ENCODE measurements around the gene ABHD2. TPM values are rescaled to one million over a fixed set of nuclear protein-coding genes. Genes with fewer than 3 reads are reported as not detected.

The ABHD2 gene
- total RNA-seq, 2 experiments from 2014 or later = 16.1 to 22.8 TPM

DNA sequence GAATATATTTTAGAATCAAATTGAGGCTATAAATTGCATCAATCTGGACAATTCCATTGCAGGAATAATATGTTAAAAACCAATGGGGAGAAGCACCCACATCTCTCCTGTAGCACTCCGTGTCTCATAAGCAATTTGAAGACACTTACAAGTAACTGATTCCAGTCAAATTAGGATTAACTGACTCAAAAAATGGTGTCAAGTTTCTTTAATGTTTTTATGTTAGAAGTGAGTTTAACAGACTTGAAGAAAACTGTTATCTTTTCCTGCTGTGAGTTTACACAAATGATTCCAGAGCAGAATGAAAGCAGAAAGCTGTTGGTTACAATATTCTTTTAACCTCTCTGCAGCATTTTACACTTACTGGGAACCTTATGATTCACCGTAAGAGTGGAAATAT, 109.9 kb downstream of the ABHD2 start:
- Histone ChIP-seq H4K20me1 (ENCODE audit: insufficient read depth, low read length) (no peaks in the 10 kb centered on the region), H3K9me3 (ENCODE audit: low read length) (no peaks in the 10 kb centered on the region), H3K4me2 (ENCODE audit: low read length) (no peak overlapping the region), H2AFZ (ENCODE audit: low read length) (no peak overlapping the region), H3K4me1 (ENCODE audit: insufficient read depth, low read length, poor library complexity, severe bottlenecking) (no peaks in the 10 kb centered on the region), H3K9me2 (ENCODE audit: insufficient read depth, low read length) (no peaks in the 10 kb centered on the region), H3K79me2 (ENCODE audit: insufficient read depth, low read depth, low read length) (no peaks in the 10 kb centered on the region), H3K27ac (ENCODE audit: low read depth, low read length, poor library complexity, severe bottlenecking) (no peak overlapping the region), H3K36me3 (ENCODE audit: insufficient read depth, low read length) (peaks cover 3% of the 10 kb centered on the region; the same call in 1 of the 2 replicates), H3K4me3 (ENCODE audit: low read depth, low read length, poor library complexity, severe bottlenecking) (no peak overlapping the region)
- intact Hi-C loops (cut with micrococcal nuclease; ENCODE audit: unreplicated experiment) = no loop called here
- no TSS peak for BruUV-seq (replicated peaks)
- ChIA-PET CTCF (ENCODE audit: unreplicated experiment) (no interaction called here), POLR2A (no interaction called here)
- DNase-seq (ENCODE audit: low spot score) = no peak
- no peak for TF ChIP-seq EZH2phosphoT487 (IDR thresholded peaks at IDR 0.05; ENCODE audit: borderline replicate concordance, low read depth, low read length)
- TF ChIP-seq, protein P1, sequence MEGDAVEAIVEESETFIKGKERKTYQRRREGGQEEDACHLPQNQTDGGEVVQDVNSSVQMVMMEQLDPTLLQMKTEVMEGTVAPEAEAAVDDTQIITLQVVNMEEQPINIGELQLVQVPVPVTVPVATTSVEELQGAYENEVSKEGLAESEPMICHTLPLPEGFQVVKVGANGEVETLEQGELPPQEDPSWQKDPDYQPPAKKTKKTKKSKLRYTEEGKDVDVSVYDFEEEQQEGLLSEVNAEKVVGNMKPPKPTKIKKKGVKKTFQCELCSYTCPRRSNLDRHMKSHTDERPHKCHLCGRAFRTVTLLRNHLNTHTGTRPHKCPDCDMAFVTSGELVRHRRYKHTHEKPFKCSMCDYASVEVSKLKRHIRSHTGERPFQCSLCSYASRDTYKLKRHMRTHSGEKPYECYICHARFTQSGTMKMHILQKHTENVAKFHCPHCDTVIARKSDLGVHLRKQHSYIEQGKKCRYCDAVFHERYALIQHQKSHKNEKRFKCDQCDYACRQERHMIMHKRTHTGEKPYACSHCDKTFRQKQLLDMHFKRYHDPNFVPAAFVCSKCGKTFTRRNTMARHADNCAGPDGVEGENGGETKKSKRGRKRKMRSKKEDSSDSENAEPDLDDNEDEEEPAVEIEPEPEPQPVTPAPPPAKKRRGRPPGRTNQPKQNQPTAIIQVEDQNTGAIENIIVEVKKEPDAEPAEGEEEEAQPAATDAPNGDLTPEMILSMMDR (conservative IDR thresholded peaks at IDR 0.05; ENCODE audit: low read length) = no peak

DNA sequence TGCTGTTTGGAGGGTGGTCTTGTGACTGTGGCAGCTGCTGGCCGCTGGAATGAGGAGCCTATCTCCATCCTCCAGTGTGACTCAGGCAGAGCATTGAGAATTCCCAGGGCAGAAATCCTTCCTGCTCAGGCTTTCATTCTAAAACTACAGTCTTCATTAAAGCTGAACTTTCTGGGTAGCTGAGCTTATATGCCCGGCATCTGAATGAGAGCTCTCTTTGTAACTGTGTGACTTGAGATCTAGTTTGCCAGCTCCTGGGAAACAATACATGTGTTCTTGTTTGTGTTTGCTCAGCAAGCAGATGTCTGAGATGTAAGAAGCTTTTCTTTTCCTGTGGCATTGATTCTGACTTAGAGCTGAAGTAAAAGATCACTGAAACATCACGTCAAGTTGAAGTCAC, 110.7 kb downstream of the ABHD2 start:
- H3K27ac ChIP-seq (ENCODE audit: low read depth, low read length, poor library complexity, severe bottlenecking) = no peak overlapping the region
- H2AFZ ChIP-seq (ENCODE audit: low read length) = no peak overlapping the region
- no peak overlapping the region for H3K4me3 ChIP-seq (ENCODE audit: low read depth, low read length, poor library complexity, severe bottlenecking)
- H3K9me2 ChIP-seq (ENCODE audit: insufficient read depth, low read length) = no peaks in the 10 kb centered on the region
- H3K4me1 ChIP-seq (ENCODE audit: insufficient read depth, low read length, poor library complexity, severe bottlenecking) = no peaks in the 10 kb centered on the region
- no peaks in the 10 kb centered on the region for H3K36me3 ChIP-seq (ENCODE audit: insufficient read depth, low read length)
- POLR2A ChIA-PET = interaction anchor here (1.3 kb wide), 1 partner anchor 9 kb away, joined by 3 read pairs; no protein-coding TSS in a partner anchor
- H4K20me1 ChIP-seq (ENCODE audit: insufficient read depth, low read length) = no peaks in the 10 kb centered on the region
- CTCF ChIA-PET (ENCODE audit: unreplicated experiment) = no interaction called here
- no TSS peak for BruUV-seq (replicated peaks)
- H3K9me3 ChIP-seq (ENCODE audit: low read length) = no peaks in the 10 kb centered on the region
- no peak overlapping the region for H3K4me2 ChIP-seq (ENCODE audit: low read length)
- intact Hi-C loops (cut with micrococcal nuclease; ENCODE audit: unreplicated experiment) = no loop called here
- no peaks in the 10 kb centered on the region for H3K79me2 ChIP-seq (ENCODE audit: insufficient read depth, low read depth, low read length)
- TF ChIP-seq, protein P1 (conservative IDR thresholded peaks at IDR 0.05; ENCODE audit: low read length) = no peak
- TF ChIP-seq EZH2phosphoT487 (IDR thresholded peaks at IDR 0.05; ENCODE audit: borderline replicate concordance, low read depth, low read length) = no peak
- DNase-seq (ENCODE audit: low spot score) = no peak

DNA sequence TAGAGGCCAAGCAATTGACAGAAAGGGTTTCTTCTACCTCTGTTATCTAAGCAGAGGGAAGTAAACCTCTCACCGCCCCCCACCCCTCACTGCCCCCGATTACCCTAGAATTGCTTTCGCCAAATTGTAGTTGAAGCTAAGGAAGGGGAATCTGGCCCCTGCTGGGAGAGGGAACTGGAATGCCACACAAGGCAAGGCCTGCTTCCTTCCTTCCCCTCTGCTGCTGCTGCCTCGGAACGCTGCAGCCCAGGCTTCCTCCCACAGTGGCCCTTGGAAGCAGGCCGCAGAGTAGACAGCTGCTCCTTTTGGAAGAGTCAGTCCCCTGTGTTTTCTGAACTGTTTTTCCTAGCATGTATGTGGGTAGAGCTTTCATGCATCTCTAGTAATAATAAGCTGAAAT, 111.5 kb downstream of the ABHD2 start:
- H4K20me1 ChIP-seq (ENCODE audit: insufficient read depth, low read length) = no peaks in the 10 kb centered on the region
- no peaks in the 10 kb centered on the region for H3K4me1 ChIP-seq (ENCODE audit: insufficient read depth, low read length, poor library complexity, severe bottlenecking)
- POLR2A ChIA-PET = interaction anchor here (0.6 to 1.3 kb wide), 4 partner anchors 10 to 1067 kb away, joined by 3 to 9 read pairs (median 4); no protein-coding TSS in a partner anchor
- no peaks in the 10 kb centered on the region for H3K9me2 ChIP-seq (ENCODE audit: insufficient read depth, low read length)
- intact Hi-C loops (cut with micrococcal nuclease; ENCODE audit: unreplicated experiment) = no loop called here
- H3K79me2 ChIP-seq (ENCODE audit: insufficient read depth, low read depth, low read length) = no peaks in the 10 kb centered on the region
- no peak overlapping the region for H3K4me3 ChIP-seq (ENCODE audit: low read depth, low read length, poor library complexity, severe bottlenecking)
- H2AFZ ChIP-seq (ENCODE audit: low read length) = no peak overlapping the region
- H3K9me3 ChIP-seq (ENCODE audit: low read length) = no peaks in the 10 kb centered on the region
- CTCF ChIA-PET (ENCODE audit: unreplicated experiment) = no interaction called here
- no peaks in the 10 kb centered on the region for H3K36me3 ChIP-seq (ENCODE audit: insufficient read depth, low read length)
- DNase-seq (ENCODE audit: low spot score) = no peak
- no peak overlapping the region for H3K27ac ChIP-seq (ENCODE audit: low read depth, low read length, poor library complexity, severe bottlenecking)
- TF ChIP-seq, protein P1 (conservative IDR thresholded peaks at IDR 0.05; ENCODE audit: low read length) = no peak
- no peak for TF ChIP-seq EZH2phosphoT487 (IDR thresholded peaks at IDR 0.05; ENCODE audit: borderline replicate concordance, low read depth, low read length)
- H3K4me2 ChIP-seq (ENCODE audit: low read length) = no peak overlapping the region
- BruUV-seq (replicated peaks) = no TSS peak

All from OCI-LY7 (cell line).